Skeletal muscle cell (primary cell): Measurements from ENCODE around the gene PTBP3.

Experiments
- DNase-seq: peaks from one replicate; pipeline ENCODE4 v3.0.0-alpha.2; 2010; ENCODE audit warnings: low read depth
- H3K4me3 ChIP-seq: 2 replicates; pipeline ENCODE4 v1.5.1; 2011; ENCODE audit warnings: low read depth, mild to moderate bottlenecking, control low read depth, low read length, moderate library complexity

PTBP3 gene

DNA sequence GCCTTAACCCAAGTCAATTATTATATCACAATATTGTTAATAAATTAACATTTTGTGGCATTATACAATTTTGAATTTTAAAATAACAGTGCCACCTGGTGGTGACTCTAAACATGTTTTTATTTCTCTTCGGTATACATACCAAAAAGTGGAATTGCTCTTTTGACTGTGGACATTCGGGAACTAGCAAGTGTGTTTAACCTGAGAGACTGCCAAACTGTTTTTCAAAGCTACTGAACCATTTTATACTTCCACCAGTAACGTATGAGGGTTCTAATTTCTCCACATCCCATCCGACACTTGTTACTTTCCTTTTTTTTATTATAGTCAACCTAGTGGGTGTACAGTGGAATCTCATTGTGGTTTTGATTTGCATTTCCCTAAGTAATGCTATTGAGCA, 28.2 kb upstream of the PTBP3 start:
- no peak overlapping the region for H3K4me3 ChIP-seq
- no peak for DNase-seq

DNA sequence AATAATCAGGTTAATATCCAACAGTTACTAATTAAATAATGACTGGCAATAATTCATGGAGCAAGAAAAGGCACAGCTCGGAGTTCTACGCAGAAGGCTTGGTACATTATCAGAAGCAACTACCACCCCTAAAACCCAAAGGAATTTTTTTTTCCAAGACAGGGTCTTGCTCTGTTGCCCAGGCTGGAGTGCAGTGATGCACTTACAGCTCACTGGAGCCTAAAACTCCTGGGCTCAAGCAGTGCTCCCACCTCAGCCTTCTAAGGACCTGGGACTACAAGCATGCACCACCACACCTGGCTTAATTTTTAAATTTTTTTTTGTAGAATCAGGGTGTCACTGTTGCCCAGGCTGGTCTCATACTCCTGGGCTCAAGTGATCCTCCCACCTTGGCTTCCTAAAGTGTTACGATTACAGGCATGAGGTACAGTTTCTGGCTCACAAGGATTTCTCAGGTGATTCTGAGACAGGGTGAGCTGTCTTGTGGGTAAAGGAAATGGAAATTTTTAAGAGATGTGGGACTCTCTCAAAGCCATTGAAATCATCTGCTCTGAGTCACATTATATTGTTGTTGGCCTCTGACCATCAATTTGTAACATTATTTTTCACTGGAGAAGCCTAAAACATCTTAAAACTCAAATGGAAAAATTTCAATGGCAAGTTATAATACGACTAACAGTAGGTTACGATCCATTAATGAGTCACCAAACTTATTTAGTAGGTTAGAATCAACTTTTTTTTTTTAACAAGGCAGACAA, 26.8 kb upstream of the PTBP3 start:
- no peak overlapping the region for H3K4me3 ChIP-seq
- no peak for DNase-seq

DNA sequence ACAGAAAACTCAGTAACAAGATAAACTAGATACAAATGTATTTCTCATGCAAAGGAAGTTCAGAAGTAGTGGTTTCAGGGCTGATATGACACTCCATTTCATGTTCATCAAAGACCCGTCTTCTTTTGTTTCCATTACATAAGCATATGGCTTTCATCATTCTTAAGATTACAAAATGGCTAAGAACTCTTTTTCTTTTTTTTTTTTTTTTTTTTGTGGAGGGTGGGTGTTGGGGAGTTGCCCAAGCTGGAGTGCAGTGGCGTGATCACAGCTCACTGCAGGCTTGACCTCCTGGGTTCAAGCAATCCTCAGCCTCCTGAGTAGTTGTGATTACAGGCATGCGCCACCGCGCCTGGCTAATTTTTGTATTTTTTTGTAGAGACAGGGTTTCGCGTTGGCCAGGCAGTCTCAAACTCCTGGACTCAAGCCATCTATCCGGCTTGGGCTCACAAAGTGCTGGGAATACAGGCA, 22.0 kb upstream of the PTBP3 start:
- no peak for DNase-seq
- no peak overlapping the region for H3K4me3 ChIP-seq

DNA sequence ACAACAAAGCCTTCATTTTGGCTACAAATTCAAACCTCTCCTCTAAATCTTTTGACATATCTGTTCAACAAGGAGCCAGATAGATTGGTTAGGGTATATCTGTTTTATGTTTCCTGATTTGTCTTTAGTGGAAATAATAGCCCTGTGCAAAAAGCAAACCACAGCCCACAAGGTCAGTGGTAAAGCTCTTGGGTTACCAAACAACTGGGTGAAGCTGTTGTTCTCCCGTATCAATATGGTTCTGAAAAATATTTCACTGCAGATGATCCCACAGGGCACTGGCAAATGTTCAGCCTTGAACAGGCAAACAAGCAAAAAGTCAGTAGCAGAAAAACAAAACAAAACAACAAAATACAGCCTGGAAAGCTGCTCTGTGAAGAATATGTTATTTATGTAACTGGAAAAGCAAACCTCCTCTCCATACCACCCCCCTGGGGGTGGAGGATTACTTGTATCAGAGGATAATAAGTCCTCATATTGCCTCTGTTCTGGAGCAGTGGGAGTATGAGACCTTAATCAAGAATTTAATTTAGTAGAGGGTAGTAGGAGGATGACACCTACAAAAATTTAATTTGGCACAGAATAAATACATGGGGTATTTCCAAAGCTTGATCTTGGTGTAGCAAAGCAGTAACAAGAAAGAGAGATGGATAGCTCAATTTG, 20.8 kb upstream of the PTBP3 start:
- no peak for DNase-seq
- H3K4me3 ChIP-seq, result no peak overlapping the region

DNA sequence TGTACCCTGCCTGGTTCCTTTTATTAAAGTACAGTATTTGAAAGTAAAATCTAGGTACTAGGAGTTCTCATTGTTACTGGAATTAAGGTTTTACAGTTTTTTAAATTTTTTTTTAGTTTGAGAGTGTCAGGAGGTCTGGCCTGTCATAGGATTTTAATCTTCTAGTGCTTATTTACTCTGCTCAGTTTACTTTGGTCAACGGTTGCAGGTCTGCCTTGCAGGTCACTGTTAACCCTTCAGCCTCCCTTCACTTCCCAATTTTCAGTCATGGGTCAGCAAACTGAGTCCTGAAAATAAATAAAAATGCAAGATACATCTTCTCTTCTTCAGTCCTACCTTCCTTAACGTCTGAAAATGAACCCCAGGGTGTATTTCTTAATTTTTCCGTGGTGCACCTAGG, 18.8 kb upstream of the PTBP3 start:
- no peak overlapping the region for H3K4me3 ChIP-seq
- DNase-seq, result no peak

DNA sequence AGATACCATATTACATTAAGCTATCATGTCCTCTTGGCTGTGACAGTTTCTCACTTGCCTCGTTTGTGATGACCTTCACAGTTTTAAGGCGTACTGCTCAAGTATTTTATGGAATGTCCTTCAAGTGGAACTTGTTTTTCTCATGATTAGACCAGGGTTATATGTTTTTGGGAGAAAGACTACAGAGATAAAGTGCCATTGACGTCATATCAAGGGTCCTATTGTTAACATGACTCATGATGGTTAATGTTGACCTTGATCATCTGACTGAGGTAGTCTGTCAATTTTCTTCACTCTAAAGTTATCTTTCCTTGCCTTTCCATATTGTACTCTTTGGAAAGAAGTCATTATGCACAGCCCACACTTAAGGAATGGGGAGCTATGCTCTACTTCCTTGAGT, 17.8 kb upstream of the PTBP3 start:
- DNase-seq, result no peak
- no peak overlapping the region for H3K4me3 ChIP-seq

DNA sequence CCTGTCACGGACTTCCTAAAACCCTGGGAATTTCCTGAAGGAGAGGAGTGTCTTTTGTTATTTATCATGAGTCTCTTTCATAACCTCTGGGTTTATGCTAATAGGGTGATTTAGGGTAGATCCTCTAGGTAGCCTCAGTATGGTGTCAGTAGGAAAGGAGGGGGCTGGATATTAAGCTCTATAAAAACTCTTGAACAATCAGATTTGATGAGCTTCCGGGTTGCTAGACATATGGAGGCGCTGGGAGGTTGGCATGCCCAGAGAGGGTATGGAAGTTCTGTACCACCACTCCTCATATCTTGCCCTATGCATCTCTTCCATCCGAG, 15.6 kb upstream of the PTBP3 start:
- no peak for DNase-seq
- H3K4me3 ChIP-seq, result peak overlapping the region; percentile 40

DNA sequence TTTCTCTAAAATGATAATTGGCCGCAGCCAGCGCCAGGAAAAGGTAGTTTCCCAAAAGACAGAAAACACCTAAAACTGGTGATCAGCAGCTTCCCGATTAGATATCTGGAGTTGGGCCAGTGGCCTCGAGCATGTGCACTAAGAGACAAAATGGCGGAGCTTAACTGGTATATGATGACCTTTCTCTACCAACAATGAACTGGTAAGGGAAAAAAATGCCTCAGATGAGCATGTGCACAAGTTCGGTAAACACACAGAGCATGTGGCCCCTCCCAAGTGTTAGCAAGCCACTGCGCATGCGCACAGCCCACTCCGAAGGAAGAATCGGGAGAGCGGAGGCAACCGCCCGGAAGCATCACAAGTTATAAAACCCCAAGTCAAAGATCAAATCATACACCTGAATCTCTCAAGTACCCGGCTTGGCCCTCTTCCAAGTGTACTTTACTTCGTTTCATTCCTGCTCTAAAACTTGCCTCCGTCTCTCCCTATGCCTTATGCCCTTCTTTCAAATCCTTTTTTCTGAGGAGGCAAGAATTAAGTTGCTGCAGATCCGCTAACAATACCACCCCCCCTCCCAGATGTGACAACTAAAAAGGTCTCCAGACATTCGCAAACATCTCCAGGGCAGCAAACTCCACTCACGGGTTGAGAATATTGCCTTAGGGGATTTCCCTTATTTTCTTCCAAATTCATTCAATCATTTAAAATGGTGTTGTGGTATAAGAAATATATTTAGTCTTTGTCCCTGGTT, 15.0 kb upstream of the PTBP3 start:
- H3K4me3 ChIP-seq, result peak overlapping the region; percentile 40
- no peak for DNase-seq

DNA sequence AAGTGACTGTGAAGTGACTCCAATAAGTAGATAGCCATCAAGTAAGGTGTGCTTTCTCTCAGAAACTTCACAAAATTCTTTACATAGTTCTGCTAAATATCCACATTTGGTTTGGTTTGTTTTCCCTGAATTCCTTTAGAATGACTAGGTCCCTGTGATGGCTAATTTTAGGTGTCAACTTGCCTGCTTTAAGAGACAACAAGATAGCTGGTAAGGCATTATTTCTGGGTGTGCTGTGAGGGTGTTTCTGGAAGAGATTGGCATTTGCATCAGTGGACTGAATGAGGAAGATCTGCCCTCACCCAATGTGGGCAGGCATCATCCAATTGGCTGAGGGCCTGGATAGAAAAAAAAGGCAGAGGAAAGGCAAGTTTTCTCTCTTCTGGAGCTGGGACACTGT, 8.3 kb upstream of the PTBP3 start:
- no peak overlapping the region for H3K4me3 ChIP-seq
- no peak for DNase-seq

DNA sequence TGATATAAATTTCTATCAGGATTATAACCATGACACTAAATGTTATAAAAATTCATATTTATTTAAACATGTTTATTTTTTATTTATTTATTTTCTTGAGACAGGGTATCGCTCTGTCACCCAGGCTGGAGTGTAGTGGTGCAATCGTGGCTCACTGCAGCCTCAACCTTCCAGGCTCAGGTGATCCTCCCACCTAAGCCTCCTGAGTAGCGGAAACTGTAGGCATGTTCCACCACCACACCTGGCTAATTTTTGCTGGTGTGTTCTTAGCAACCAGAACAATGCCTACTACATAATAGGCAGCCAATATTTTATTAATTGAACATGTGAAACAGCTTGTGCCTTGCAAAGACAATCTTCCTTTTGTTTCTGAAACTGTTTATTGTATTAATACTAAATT, 6.5 kb upstream of the PTBP3 start:
- H3K4me3 ChIP-seq, result no peak overlapping the region
- DNase-seq, result no peak

DNA sequence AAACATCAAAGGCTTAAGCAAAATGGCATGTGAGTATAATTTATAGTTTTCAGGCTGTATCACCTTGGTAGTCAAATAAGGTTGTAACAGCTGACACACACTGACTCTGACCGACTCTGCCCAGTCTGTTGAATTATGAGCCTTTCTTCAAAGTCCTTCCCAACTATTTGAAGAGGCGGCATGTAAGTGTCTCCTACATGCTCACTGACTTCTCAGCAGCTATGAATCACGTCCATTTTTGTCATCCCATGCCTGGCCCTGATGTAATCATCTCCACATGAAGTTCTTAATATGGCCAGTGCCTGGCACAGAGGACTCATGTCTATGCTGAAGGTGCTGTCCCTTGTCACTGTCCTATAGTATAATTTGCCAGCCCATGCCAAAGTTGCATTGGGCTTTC, 5.1 kb upstream of the PTBP3 start:
- H3K4me3 ChIP-seq, result no peak overlapping the region
- peak; percentile 59 for DNase-seq

DNA sequence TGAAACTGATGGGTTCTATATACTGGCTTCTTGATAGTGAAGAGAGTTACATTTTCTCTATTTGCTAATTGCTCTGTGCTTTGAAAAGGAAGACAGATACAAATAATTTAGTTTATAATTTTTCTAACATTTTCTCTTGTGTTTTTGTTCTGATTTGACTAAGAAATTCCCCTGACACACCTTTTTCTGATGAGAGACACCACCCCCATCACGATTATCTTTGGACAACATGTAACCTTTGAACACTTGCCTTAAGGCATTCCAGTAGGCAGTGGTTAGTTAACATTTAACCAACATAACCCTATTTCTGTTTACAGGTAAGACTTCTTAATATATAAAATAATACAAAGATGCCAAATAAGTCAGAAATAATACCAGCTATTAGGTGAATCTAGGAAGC, 4.1 kb upstream of the PTBP3 start:
- no peak overlapping the region for H3K4me3 ChIP-seq
- no peak for DNase-seq

DNA sequence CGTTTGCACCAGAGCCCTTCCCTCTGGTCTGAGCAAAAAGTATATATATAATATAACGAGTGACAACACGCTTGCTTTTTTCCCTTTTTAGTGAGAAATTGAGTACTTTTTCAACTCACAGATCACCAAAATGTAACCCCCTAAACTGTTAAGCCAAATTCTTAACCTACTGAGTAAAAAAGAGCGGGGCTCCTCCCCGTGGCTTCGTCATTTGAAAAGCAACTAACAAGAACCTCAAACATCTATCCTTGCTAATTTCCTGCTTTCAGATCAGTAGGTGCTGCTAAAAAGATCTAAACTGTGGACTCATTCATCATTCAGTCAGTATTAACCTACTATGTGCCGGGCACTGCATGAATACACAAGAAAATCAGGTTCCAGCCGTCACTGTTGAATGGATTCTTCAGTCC, 1.0 kb upstream of the PTBP3 start:
- DNase-seq, result no peak
- peak overlapping the region; percentile 60 for H3K4me3 ChIP-seq

DNA sequence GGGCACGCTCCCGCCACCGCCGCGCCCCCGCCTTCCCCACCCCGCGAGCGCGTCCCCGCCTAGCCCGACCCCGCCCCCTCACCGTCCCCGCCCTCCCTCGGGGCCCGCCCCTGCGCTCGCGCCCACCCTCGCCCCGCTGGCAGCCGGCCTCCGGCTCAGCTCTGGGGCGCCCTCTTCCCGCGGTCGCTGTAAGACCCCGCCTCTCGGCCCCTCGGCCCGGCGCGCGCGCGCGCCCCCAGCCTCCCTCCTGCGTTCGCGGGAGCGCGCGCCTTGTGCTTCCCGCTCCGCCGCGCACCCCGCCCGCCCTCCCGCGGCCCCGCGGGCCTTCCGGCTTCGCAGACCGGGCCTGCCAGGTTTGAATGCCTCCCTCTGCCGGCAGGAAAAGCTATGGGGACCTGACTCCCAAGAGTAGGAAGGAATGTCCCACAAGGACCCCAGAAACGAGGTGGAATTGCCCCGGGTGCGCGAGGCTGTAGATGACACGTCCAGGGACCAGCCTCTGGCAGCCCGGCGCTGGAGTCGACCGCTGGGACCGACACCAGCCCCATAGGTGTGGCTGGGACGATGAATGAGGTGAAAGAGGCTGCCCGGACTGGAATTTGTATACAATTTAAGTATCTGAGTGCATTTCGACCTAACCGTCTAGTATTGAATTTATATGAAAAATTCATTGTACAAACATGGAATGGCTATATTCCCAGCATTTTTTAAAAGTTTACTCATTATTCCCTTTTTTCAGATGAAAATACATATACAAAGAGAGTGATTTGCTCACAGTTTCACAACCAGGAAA, 416 bp upstream of the PTBP3 start:
- peak; percentile 85 for DNase-seq
- peak overlapping the region; percentile 83 for H3K4me3 ChIP-seq

DNA sequence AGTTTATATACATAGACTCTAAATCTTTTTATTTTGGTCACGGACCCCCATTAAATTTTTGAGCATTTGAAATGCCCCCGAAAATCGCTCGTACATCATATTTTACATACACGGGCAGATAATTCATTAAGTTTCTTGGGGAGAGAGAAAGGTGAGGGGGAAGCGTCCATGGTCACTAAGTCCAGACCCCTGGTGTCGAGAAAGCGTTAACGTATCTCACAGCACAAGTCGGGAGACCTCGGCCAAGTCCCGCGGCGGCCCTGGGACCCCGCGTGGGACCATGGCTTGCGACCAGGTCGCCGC, 794 bp downstream of the PTBP3 start:
- no peak for DNase-seq
- peak overlapping the region; percentile 83 for H3K4me3 ChIP-seq

DNA sequence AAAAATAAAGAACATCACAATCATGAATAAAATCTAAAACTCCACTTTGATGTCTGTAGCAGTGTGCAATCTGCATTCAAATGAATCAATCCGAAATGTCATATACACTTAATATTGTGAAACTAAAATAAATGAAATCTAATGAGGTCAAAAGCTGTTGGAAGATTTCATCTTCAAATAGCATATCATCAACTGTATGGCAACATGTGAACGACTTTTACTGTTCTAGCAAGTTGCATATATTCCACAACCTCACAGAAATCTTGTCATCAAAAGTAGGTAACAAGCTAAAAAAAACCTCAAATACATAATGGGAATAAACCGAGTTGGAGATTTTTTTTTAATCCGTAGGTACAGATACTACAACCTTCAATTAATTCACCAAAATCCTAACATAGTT, 1.2 kb downstream of the PTBP3 start:
- DNase-seq, result no peak
- peak overlapping the region; percentile 83 for H3K4me3 ChIP-seq

DNA sequence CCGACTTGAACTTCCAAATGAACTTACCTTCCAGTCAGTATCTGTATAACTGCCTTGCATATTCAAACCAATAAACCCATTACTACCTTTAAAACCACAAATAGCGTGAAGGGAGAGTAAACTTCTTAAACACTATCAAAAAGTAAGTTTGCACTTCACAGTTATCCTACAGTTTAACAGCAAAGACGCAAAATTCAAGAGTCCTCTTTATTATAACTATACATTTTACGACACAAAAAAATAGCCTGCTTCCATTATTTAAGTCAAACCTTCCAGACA, 1.8 kb downstream of the PTBP3 start:
- DNase-seq, result no peak
- H3K4me3 ChIP-seq, result peak overlapping the region; percentile 83

DNA sequence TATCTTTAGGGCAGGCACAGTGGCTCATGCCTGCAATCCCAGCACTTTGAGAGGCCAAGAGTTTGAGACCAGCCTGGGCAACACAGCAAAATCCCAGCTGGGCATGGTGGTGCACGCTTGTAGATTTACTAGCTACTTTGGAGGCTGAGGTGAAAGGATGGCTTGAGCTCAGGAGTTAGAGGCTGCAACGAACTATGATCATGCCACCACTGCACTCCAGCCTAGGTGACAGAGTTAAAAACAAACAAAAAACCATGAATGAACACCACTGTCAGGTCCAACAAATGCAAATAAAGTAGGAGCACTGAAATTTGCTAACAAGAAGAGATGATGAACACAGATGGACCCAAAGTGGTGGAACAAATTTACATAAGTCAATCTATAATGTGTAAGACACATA, 4.9 kb downstream of the PTBP3 start:
- no peak overlapping the region for H3K4me3 ChIP-seq
- DNase-seq, result no peak

DNA sequence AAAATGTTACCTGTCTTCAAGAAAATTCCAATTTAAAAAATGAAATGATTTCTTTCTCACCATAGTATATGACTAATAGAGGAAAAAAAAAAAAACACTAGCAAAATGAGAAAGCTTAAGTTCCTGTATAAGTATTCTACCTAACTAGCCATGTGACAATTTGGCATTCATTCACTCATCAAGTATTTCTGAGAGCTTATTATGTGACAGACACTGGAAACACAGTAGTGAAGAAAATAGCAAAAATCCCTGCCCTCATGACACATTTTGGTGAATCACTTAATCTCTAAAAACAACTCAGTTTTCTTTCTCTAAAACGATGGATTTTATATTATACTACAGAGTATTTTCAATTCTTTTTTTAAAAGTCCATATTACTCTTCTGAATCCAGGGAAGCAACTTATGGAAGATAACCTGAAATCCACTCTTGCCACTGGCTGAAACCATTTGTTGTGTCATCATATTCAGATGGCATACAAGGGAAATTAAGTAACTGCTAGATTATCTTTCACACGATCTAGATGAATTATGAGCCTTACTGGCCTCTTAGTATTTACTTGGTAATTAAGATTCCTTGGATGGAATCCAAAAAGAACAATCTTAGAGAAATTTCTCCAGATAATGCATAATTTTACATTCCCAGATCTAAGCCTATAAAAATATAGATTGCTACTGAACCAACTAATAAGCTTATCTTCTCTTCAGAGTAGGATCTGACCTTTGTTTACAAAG, 5.5 kb downstream of the PTBP3 start:
- H3K4me3 ChIP-seq, result no peak overlapping the region
- DNase-seq, result no peak

DNA sequence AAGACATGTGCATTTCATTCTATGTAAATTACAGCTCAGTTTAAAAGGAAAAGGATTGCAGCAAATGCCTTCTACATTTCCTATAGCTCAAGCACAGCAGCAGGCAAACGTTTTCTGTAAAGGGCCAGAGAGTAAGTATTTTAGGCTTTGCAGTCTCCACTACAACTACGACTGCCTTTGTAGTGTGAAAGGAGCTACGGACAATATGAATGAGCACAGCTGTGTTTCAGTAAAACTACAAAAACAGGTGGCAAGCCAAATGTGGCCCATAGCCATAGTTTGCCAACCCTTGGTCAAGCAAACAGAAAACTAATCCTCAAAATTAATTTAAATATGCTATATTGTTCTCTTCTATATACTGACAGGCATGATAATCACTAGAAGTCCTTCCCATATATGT, 7.2 kb downstream of the PTBP3 start:
- DNase-seq, result no peak
- H3K4me3 ChIP-seq, result no peak overlapping the region
